ENCODE measurements around the gene RPE65. TPM values are rescaled to one million over a fixed set of nuclear protein-coding genes. Genes with fewer than 3 reads are reported as not detected.
"Not testable (repeated sequence)": the region's sequence is repeated elsewhere in the genome, so short reads cannot be mapped to it uniquely, and the experiment has no call there.

Gene RPE65
- total RNA-seq, 2 experiments from 2014 or later, result not detected

DNA sequence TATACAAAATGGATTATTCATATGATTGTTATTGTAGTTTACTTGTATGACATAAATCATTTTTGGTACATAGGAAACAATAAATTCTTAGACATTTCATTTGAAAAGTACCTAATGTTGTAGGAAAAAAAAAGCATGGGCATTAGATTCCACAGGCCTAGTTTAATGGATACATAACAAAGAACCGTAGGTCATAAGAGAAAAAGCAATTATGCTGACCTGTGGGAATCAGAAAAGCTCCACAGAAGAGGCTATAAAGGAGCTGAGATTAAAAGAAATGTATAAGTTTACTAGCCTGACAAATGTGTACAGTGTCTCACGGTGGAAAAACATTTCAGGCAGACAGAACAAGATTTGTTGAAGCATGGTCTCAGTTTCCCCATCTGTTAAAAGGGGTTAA is 43.4 kb upstream of the RPE65 start:
- TF ChIP-seq, protein P1, sequence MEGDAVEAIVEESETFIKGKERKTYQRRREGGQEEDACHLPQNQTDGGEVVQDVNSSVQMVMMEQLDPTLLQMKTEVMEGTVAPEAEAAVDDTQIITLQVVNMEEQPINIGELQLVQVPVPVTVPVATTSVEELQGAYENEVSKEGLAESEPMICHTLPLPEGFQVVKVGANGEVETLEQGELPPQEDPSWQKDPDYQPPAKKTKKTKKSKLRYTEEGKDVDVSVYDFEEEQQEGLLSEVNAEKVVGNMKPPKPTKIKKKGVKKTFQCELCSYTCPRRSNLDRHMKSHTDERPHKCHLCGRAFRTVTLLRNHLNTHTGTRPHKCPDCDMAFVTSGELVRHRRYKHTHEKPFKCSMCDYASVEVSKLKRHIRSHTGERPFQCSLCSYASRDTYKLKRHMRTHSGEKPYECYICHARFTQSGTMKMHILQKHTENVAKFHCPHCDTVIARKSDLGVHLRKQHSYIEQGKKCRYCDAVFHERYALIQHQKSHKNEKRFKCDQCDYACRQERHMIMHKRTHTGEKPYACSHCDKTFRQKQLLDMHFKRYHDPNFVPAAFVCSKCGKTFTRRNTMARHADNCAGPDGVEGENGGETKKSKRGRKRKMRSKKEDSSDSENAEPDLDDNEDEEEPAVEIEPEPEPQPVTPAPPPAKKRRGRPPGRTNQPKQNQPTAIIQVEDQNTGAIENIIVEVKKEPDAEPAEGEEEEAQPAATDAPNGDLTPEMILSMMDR (IDR thresholded peaks at IDR 0.05), result no peak
- Mint-ChIP-seq H3K4me3 (no peak overlapping the region), H3K27ac (no peak overlapping the region), H3K36me3 (ENCODE audit: low read depth) (peaks cover 11% of the 10 kb centered on the region), H3K9me3 (no peaks in the 10 kb centered on the region), H3K27me3 (peaks cover 18% of the 10 kb centered on the region), H3K4me1 (ENCODE audit: low read depth) (peaks cover 9% of the 10 kb centered on the region)
- ChIA-PET POLR2A (no interaction called here), CTCF (no interaction called here)
- DNase-seq (no peak), ATAC-seq (no peak)
- intact Hi-C loops (cut with micrococcal nuclease), result no loop called here

DNA sequence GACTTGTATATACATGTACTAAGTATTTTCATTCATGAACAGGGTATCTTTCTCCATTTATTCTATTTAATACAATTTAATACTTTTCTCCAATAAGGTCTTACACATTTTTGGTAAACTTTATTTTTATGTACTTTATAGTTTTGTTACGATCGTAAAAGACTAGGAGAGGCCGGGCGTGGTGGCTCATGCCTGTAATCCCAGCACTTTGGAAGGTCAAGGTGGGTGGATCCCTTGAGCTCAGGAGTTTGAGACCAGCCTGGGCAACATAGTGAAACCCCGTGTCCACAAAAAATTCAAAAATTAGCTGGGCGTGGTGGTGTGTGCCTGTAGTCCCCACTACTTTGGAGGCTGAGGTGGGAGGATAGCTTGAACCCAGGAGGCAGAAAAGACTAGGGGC is 42.5 kb upstream of the RPE65 start:
- H3K4me3 Mint-ChIP-seq; H3K27ac Mint-ChIP-seq; DNase-seq; CTCF ChIA-PET; POLR2A ChIA-PET; H3K9me3 Mint-ChIP-seq; H3K4me1 Mint-ChIP-seq (ENCODE audit: low read depth); intact Hi-C loops (cut with micrococcal nuclease); ATAC-seq: not testable (repeated sequence)
- peaks cover 11% of the 10 kb centered on the region for H3K36me3 Mint-ChIP-seq (ENCODE audit: low read depth)
- peaks cover 12% of the 10 kb centered on the region for H3K27me3 Mint-ChIP-seq

DNA sequence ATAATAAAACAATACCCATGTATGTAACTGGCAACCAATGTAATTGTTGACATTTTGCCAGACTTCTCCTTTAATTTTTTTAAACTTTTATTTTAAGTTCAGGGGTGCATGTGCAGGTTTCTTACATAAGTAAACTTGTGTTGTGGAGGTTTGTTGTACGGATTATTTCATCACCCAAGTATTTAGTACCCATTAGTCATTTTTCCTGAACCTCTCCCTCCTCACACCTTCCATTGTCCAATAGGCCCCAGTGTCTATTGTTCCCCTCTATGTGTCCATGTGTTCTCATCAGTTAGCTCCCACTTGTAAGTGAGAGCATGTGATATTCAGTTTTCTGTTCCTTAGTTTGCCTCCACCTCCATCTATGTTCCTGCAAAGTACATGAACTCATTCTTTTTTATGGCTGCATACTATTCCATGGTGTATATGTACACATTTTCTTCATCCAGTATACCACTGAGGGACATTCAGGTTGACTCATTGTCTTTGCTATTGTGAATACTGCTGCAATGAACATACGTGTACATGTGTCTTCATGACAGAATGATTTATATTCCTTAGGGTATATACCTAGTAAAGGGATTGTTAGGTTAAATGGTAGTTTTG is 40.4 kb upstream of the RPE65 start:
- no peak for DNase-seq

DNA sequence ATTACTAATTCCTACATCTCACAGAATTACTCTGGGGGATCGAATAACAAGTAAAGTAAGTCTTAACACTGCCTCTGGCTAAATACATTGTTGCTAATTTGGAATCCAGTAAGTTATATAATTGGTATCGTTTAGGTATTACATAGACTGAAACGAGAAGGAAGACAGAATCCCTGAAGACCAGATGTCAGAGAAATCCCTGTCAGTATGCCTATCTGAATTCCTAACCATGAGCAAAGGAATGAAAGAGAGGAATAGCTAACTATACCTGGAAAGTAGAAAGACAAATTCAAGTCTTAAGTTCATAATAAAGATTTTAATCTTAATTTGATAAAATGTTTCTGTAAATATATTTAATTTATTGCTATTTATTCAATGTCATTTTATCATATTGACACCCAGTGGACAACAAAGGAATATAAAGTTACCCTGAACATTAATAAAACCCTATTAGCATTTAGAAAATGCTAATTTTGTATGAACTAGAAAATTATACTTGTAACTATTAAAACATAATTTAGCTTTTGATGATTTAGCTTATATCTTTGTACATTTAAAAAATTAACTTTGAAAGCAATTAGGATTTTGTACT is 35.8 kb upstream of the RPE65 start:
- intact Hi-C loops (cut with micrococcal nuclease), result no loop called here
- Mint-ChIP-seq H3K4me1 (ENCODE audit: low read depth) (no peaks in the 10 kb centered on the region), H3K9me3 (no peaks in the 10 kb centered on the region), H3K36me3 (ENCODE audit: low read depth) (peaks cover 6% of the 10 kb centered on the region), H3K27ac (no peak overlapping the region), H3K4me3 (no peak overlapping the region), H3K27me3 (no peaks in the 10 kb centered on the region)
- POLR2A ChIA-PET, result no interaction called here
- DNase-seq, result no peak
- TF ChIP-seq, protein P1 (IDR thresholded peaks at IDR 0.05), result no peak
- CTCF ChIA-PET, result no interaction called here
- ATAC-seq, result no peak

More for the DNA sequence above, 40.4 kb upstream of the RPE65 start:
- no peak for ATAC-seq
- intact Hi-C loops (cut with micrococcal nuclease), result no loop called here
- H3K36me3 Mint-ChIP-seq (ENCODE audit: low read depth), result peaks cover 10% of the 10 kb centered on the region
- no peaks in the 10 kb centered on the region for H3K4me1 Mint-ChIP-seq (ENCODE audit: low read depth)
- no peaks in the 10 kb centered on the region for H3K9me3 Mint-ChIP-seq
- POLR2A ChIA-PET, result no interaction called here
- CTCF ChIA-PET, result no interaction called here
- TF ChIP-seq, protein P1 (IDR thresholded peaks at IDR 0.05), result no peak
- H3K27ac Mint-ChIP-seq, result no peak overlapping the region
- no peak overlapping the region for H3K4me3 Mint-ChIP-seq
- H3K27me3 Mint-ChIP-seq, result no peaks in the 10 kb centered on the region

DNA sequence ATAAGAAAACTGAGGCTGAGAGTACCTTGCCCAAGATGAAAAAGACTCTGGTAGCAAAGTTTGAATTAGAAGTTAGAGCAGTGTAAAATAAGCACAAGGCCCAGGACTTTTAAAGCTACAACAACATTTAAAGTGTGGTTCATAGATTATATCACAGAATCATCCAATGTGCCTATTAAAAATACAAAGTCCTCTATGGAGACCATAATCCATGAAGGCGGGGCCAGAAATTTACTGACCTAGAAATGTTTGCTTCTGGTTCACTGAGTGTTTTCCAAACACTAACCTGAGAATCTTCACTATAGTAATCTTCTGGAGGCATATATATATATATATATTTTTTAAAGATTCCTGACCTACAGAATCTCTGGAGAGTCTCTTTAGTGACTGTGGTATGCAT is 34.9 kb upstream of the RPE65 start:
- Mint-ChIP-seq H3K27me3 (no peaks in the 10 kb centered on the region), H3K9me3 (no peaks in the 10 kb centered on the region), H3K4me3 (no peak overlapping the region), H3K27ac (no peak overlapping the region), H3K4me1 (ENCODE audit: low read depth) (no peaks in the 10 kb centered on the region), H3K36me3 (ENCODE audit: low read depth) (peaks cover 2% of the 10 kb centered on the region)
- TF ChIP-seq, protein P1 (IDR thresholded peaks at IDR 0.05), result no peak
- intact Hi-C loops (cut with micrococcal nuclease), result no loop called here
- no peak for ATAC-seq
- ChIA-PET POLR2A (no interaction called here), CTCF (no interaction called here)
- DNase-seq, result no peak

Data from activated CD8-positive, alpha-beta T cell treated with anti-CD3 and anti-CD28 coated beads for 36 hours (primary cell).